Measurements from ENCODE around the gene FAM98C.
A peak's percentile ranks its signal among the peaks of the same experiment; 100 is the strongest.
"Not testable (repeated sequence)": the region's sequence is repeated elsewhere in the genome, so short reads cannot be mapped to it uniquely, and the experiment has no call there.

FAM98C gene

DNA sequence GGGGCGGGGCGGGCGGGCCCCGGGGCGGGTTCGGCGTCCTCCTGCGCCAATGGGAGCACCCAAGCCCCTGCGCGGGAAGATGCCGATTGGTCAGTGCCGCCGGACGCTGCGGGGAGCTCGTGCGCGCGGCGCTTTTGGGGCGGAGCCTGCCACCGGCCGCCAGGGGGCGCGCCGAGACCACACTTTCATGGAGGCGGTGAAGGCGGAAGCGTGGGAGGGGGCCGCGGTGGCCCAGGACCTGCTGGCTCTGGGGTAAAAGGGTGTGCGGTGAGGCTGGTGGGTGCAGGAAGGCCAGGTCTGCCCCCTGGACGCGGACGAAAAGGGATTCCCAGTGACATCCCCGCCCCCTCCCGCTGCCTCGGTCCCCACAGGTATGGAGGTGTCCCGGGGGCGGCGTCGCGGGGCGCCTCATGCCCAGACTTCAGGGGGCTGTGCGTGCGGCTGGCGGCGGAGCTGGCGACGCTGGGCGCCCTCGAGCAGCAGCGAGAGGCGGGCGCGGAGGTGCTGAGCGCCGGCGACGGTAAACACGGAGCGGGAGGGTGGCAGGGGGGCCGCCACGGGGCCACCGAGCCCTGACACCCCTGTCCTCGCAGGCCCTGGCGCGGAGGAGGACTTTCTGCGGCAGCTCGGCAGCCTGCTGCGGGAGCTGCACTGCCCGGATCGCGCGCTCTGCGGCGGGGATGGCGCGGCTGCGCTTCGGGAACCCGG is at the start of gene FAM98C:
Gene FAM98C (plus strand): TSS at position 127 of the 708 bp plus-strand sequence. CDS start 61 bp downstream, at position 188.
- peak; percentile 92 for DNase-seq

DNA sequence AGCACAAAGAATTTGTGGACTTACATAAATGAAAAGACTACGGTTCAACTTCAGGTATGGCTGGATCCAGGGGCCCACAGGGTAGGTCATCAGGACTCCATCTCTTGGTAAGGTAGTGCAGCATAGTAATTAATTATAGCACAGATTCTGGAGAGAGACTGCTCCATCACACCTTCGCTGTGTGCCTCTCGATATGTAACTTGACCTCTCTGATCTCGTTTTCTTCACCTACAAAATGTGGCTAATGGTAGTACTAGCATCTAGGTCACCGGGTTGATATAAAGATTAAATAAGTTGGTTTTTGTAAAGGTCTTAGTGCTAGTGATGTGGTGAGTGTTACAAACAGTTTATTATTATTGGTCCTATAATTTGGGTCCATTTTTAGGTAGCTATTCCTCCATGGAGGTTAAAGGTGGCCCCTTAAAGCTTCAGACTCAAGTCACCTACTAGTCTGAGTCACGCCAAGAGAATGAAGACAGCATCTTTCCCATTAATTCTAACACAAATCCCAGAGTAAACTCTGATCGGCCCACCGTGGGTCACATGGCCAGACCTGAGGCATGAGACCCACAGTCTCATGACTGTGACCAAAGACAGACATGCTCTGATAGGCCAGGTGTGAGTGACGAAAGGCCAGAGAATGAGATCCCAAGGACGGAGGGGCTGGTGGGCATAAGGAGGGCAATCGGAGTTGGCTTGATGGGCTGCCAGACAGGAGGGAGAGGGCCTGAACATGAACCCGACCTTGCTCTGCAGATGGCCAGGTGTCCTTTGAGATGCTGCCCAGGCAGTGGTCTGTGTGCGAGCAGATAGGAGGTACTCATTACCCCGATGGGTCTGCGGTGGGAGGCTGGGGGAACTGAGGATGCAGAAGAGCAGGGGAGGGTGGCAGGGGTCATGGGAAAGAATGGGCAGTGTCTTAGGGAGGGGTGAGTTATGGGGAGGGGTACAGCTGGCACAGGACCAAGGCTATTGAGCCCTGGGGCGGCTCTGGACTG is 46.9 kb upstream of the FAM98C start:
- DNase-seq, result no peak

DNA sequence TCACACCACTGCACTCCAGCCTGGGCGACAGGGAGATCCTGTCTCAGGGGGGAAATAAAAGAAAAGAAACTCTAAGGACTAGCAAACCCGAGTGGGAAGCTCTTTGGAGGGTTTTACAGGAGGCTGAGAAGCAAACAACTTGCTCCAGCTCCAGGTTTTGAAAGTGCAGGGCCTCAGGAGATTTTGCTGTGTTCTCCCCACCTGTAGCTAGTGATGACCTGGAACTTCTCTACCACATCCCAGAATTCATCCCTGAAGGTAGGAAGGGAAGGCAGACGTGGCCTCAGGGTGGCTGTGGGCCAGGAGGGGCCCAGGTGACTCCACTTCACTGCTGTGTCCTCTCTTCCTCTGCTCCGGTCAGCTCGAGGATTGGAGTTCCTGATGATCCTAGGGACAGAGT is 44.8 kb upstream of the FAM98C start:
- no peak for DNase-seq

DNA sequence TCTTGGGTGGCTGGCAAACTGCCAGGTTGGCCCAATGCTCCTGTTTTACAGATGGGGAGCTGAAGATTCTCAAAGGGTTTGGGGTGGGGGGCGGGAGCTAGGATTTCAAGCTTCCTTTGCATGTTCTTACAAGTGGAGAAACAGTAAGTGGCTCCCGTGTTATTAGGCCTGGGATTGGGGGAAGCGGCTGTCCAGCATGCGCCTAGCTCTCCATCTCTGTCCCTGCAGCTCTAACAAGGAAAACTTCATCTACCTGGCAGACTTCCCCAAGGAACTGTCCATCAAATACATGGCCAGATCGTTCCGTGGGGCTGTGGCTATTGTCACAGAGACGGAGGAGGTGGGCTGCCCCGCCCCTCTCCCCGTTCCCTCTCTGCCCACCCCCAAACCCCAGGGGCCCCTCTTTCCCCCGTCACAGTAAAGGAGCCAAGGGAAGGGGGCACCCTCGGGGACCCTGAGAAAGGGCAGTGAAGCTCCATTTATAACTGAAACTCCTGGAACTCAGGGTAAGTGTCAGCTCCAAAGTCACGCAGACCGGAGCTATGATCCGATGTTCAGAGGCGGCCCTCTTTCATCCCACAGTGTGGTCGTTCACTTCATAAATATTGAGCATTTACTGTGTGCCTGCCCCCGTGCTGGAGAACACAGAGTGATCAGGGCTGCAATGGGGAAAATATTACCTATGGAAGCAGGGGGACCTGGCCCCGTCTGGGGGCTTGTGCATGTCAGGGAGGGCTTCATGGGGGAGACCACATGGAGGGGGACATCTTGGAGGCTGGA is 43.5 kb upstream of the FAM98C start:
- DNase-seq, result no peak

DNA sequence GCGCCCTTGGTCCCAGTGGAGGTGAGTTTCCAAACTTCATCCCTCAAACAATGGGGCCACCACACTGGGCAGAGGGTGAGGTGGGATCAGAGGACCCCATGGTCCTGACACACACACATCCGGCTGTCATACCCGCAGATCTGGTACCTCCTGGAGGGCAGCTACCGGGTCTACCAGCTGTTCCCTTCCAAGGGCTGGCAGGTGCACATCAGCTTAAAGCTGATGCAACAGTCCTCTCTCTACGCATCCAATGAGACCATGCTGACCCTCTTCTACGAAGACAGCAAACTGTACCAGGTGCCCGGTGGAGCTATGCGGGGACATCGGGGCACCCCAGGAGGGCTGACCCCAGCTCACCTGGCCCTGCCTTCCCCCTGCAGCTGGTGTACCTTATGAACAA is 42.5 kb upstream of the FAM98C start:
- DNase-seq, result no peak

DNA sequence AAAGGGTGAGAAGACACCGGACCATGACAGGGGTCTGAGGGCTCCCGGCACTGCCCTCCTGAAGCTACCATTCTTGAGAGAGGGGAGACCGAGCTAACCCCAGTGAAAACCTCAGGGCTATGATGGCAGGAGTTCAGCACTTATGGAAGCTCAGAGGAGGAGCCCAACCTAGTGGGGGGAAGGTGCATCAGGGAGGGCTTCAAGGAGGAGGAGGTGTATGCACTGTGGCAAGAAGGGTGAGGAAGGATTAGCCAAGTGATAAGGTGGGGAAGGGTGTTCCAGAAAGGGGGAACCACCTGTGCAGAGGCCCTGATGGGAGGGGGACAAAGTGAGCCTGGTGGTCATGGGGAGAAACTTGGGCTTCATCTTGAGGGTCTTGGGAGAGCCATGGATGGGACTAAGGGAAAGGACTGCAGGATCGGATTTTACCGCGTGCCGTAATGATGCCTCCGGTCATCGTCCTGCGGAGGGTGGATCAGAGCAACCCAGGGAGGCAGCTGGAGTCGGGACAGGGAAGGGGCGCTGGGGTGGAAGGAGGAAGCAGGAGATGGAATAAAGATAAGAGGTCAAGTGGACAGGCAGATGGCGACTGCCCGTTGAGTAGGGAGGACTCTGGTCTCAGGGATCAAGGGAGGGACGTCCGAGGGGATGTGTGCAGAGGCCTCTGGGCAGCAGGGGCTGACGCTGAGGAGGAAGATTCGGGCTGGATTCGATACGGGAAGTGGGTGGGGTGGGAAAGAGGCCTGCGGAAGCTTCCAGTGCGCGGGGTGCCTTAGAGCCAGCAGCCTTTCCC is 41.9 kb upstream of the FAM98C start:
- no peak for DNase-seq

DNA sequence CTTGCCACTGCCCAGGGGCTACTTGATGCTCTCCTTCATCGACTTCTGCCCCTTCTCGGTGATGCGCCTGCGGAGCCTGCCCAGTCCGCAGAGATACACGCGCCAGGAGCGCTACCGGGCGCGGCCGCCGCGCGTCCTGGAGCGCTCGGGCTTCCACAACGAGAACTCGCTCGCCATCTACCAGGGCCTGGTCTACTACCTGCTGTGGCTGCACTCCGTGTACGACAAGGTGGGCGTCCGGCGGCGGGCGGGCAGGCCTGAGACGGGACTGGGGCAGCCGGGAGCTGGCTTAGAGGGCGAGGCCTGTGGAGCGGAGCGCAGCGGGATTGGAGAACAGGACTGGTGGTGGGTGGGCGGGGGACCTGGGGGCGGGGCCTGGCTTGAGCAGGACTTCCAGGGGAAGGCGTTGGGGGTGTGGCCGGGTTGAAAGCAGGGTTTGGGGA is 41.2 kb upstream of the FAM98C start:
- DNase-seq, result peak; percentile 65

DNA sequence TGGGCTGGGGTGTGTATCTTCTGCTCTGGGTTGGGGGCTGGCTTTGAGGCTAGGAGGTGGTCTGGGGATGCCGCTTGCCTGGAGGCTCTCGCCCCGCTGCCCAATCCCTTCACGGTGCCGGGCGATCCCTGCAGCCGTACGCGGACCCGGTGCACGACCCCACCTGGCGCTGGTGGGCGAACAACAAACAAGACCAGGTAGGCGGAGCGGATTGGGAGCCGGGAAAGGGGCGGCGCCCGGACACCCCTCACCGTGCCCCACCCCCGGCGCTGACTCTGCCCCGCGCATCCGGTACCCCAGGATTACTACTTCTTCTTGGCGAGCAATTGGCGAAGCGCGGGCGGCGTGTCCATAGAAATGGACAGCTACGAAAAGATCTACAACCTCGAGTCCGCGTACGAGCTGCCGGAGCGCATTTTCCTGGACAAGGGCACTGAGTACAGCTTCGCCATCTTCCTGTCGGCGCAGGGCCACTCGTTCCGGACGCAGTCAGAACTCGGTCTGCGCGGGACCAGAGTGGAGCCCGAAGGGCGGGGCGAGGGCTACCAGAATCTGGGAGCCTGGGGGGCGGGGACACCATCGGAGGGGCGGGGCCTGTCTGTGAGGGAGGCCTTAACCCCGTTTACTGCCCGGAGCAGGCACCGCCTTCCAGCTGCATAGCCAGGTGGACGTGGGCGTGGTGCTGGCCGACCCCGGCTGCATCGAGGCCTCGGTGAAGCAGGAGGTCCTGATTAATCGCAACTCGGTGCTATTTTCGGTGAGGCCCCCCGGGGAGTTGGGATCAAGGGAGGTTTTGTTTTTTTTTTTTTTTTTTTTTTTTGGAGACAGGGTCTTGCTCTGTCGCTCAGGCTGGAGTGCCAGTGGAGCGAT is 40.6 kb upstream of the FAM98C start:
- DNase-seq, result peak; percentile 64

DNA sequence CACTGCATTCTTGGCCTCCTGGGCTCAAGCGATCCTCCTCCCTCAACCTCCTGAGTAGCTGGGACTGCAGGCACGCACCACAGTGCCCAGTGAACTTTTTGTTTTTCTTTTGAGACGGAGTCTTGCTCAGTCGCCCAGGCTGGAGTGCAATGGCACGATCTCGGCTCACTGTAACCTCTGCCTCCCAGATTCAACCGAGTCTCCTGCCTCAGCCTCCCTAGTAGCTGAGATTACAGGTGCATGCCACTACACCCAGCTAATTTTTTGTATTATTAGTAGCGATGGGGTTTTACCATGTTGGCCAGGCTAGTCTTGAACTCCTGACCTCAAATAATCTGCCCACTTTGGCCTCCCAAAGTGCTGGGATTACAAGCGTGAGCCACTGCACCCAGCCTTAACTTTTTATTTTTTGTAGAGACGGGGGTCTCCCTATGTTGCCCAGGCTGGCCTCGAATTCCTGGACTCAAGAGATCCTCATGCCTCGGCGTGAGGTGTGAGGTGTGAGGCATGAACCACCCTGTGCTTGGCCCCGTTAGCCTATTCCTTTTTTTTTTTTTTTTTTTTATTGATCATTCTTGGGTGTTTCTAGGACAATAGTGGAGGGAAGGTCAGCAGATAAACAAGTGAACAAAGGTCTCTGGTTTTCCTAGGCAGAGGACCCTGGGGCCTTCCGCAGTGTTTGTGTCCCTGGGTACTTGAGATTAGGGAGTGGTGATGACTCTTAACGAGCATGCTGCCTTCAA is 39.8 kb upstream of the FAM98C start:
- not testable (repeated sequence) for DNase-seq

DNA sequence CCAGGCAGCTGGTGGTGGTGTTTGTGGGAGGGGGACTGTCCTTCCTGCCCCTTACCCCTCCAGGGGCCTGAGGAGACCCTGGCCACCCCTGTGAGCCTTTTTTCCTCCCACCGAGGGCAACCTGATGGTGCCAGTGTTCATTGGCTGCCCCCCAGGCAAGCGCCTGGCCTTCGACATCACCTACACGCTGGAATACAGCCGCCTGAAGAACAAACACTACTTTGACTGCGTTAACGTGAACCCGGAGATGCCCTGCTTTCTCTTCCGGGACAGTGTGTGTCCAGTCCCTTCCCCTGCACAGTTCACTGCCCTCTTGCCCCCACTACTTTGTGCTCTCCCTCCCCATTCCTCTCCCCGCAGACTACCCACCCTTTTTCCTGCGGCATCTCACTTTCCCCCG is 35.9 kb upstream of the FAM98C start:
- no peak for DNase-seq

DNA sequence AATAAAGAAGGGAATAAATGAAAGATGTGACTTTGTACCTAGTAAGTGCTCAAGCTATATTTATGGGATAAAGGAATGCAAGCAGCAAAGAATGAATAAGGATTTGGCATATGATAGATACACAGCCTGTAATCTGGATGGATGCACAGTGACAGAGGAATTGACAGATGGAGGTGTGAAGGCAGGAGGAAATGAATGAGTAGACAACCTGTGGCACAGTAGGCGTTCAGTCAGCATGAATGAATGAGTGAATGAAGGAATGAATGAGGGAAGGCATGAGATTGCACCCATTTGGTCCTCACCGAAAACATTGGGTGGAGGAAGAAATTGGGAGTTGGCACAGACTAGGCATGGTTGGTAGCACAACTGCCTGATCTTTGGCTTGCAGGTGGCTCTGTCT is 33.3 kb upstream of the FAM98C start:
- DNase-seq, result no peak

DNA sequence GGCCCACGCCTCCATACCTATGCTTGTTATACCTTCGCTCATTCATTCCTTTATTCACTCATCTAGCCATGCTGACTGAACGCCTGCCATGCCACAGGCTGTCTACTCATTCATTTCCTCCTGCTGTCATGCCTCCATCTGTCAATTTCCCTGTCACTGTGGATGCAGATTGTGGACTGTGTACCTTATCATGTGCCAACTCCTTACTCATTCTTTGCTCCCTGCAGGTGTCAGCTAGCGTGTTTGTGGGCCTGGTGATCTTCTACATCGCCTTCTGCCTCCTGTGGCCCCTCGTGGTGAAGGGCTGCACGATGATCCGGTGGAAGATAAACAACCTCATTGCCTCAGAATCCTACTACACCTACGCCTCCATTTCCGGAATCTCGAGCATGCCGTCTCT is 32.6 kb upstream of the FAM98C start:
- DNase-seq, result no peak

DNA sequence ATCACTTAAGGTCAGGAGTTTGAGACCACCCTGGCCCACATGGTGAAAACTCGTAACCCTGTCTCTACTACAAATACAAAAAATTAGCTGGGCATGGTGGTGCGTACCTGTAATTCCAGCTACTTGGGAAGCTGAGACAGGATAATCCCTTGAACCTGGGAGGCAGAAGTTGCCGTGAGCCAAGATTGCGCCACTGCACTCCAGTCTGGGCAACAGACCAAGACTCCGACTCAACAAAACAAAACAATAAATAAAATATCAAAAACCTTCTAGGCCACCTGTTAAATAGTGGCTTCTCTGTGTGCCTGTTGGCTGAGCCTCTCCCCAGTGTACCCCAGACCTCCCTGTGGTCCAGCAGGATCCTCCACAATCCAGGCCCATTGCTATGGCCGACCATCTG is 31.8 kb upstream of the FAM98C start:
- no peak for DNase-seq

DNA sequence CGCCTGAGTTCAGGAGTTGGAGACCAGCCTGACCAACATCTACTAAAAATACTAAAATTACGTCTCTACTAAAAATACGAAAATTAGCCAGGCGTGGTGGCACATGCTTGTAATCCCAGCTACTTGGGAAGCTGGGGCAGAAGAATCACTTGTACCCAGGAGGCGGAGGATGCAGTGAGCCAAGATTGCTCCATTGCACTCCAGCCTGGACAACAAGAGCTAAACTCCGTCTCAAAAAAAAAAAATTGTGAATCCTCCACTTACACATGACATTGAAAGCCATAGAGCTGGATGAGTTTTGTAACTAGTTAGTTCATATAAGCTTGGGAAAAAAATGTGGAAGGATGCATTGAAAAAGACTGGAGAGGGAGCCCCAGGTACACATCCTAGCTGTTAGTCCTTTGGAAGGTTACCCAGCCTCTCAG is 29.0 kb upstream of the FAM98C start:
- no peak for DNase-seq

DNA sequence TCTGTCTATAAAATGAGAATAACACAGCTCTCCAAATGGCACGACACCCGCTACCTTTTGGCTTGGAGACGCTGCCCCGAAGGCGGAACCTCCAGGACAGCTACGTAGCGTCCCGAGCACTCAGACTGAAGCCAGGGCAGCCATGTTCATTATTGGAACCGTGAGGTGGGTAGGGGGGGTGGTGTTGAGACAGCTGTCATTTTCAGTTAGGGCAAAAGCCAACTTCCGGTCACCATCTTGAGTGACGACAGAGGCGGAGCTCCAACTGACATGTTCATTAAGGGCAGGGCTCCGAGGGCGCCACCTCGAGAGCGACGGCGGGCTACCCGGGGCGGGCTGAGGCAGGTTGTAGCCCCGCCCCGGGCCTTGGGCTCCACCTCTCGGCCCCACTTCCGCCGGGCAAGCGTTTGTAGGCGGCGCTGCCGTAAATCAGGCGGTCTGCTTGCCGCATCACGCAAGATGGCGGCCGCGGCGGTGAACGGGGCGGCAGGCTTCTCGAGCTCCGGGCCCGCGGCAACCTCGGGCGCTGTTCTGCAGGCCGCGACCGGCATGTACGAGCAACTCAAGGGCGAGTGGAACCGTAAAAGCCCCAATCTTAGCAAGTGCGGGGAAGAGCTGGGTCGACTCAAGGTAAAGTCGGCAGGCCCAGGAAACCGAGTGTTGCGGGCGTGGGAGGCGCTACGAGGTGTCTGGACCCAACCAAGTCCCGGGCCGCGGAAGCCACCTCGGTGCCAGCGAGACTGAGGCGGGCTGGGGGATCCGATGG is 28.4 kb upstream of the FAM98C start, which contains the start of gene PSMD8:
Gene PSMD8 (plus strand): TSS at position 240 of the 766 bp plus-strand sequence. CDS start 31 bp downstream, at position 271.
- DNase-seq, result peak; percentile 99

DNA sequence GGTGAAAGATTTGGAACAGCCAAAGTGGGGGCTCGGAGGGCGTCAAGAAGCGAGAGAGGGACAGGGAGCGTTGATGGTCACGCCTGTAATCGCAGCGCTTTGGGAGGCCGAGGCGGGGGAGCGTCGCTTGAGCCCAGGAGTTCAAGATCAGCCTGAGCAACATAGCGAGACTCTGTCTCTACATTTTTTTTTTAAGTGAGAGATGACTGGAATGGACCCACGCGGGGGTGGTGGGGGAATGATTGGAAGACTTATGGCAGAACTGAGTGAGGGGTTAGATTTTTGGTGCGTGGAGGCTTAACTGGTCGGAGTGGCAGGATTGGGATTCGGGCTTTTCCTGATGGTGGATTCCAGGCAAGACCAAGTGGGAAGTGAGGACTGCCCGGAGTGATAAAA is 27.8 kb upstream of the FAM98C start:
- no peak for DNase-seq

DNA sequence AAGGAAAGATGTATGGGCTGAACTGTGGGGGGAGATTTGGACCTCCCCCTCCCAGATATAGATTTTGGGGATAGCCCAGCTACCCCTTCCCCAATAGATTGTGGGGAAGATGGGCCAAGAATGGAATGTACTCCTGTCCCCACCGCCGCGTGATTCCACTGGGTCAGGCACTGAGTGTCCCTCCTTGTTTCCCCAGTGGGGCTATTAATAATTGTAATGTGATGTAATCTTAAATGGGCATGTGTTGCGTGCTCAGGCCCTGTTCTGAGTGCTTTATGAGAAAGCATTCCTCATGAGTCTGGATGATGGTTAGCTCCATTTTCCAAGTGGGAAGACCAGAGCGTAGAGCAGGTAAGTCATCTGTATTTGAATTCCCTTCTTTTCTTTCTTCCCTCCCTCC is 27.1 kb upstream of the FAM98C start:
- DNase-seq, result no peak

DNA sequence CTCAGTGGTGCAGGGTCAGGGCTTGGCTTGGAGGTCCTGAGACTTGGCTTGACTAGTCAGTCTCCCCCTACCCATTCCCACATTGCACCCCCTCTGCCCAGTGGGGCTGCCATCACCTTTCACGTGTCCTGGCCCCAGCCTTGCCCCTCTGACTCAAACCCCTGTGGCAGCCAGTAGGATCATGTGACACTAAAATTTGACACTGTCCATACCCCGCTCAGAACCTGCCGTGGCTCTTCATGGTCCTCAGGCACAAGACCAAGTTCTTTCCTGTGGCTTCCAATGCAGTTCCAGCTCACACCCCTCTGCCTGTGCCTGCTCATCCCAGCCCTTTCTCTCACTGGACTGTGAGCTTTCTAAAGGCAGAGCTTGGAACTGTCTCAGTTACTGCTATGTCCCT is 26.3 kb upstream of the FAM98C start:
- DNase-seq, result no peak

DNA sequence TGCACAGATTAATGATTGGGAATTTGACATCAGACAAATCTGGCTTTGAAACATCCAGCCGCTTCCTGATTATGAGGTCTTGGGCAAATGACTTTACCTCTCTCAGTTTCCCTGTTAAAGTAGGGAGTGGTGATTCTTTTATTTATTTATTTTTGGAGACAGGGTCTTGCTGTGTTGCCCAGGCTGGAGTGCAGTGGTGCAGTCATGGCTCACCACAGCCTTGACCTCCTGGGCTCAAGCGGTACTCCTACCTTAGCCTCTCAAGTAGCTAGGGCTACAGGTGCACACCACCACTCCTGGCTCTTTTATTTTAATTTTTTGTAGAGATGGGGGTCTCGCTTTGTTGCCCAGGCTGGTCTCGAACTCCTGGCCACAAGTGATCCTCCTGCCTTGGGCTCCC is 25.8 kb upstream of the FAM98C start:
- DNase-seq, result no peak

DNA sequence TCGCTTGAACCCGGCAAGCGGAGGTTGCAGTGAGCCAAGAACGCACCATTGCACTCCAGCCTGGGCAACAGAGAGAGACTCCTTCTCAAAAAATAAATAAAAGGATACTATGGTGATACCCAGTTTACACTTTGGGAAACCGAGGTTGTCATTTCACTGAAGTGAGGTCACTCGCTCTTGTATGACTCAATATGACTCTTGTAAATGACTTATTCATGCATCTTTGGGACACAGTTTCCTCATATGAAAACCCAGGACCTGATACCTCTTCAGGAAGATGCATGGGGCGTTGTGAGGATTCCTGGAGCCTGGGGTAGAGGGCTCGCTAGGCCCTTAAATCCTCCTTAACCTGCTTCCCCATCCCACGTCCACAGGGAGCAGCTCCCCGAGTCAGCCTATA is 24.0 kb upstream of the FAM98C start:
- no peak for DNase-seq
